ENCODE measurements around the gene LRRC18.

Gene LRRC18

GRCh38 chr10:48938990-48939536 is 577 bp downstream of the LRRC18 start:
- H3K36me3 Mint-ChIP-seq (ENCODE audit: low read depth), result peaks cover 90% of the 10 kb centered on the region
- no peaks in the 10 kb centered on the region for H3K4me1 Mint-ChIP-seq (ENCODE audit: low read depth)
- H3K27me3 Mint-ChIP-seq, result no peaks in the 10 kb centered on the region
- intact Hi-C loops (cut with micrococcal nuclease), result no loop called here
- H3K4me3 Mint-ChIP-seq, result no peak overlapping the region
- H3K27ac Mint-ChIP-seq, result no peak overlapping the region
- no peaks in the 10 kb centered on the region for H3K9me3 Mint-ChIP-seq

- Mint-ChIP-seq H3K4me1 (ENCODE audit: low read depth) (no peaks in the 10 kb centered on the region), H3K9me3 (no peaks in the 10 kb centered on the region), H3K4me3 (no peak overlapping the region), H3K27ac (no peak overlapping the region), H3K27me3 (no peaks in the 10 kb centered on the region), H3K36me3 (ENCODE audit: low read depth) (peaks cover 90% of the 10 kb centered on the region)
- intact Hi-C loops (cut with micrococcal nuclease), result no loop called here
Measured at GRCh38 chr10:48938281-48938680, 1.4 kb downstream of the LRRC18 start.

GRCh38 chr10:48937796-48938195 is 1.8 kb downstream of the LRRC18 start:
- Mint-ChIP-seq H3K4me3 (no peak overlapping the region), H3K9me3 (no peaks in the 10 kb centered on the region), H3K4me1 (ENCODE audit: low read depth) (peaks cover under 1% of the 10 kb centered on the region), H3K27me3 (no peaks in the 10 kb centered on the region), H3K27ac (no peak overlapping the region), H3K36me3 (ENCODE audit: low read depth) (peaks cover 90% of the 10 kb centered on the region)
- intact Hi-C loops (cut with micrococcal nuclease), result no loop called here

DNA sequence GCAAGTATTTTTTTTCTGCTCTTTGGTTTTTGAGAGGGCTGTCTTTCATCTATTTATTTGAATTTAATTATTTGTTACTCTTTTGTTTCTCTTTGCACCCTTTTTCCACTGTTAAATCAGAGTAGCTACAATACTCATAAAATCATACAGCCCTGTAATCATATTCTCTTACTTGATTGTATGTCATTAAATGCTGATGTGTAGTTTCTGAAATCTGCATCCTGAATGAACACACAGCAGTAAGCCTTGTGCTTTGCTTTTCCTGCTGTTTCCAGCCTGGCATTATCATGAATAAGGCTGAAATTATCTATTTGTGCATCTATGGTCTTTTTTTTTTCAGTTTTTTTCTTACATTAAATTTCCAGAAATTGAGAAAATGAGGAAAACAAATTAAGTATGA is 4.1 kb downstream of the LRRC18 start:
- intact Hi-C loops (cut with micrococcal nuclease), result no loop called here
- H3K4me1 Mint-ChIP-seq (ENCODE audit: low read depth), result peaks cover 6% of the 10 kb centered on the region
- no peaks in the 10 kb centered on the region for H3K9me3 Mint-ChIP-seq
- no peak overlapping the region for H3K27ac Mint-ChIP-seq
- H3K27me3 Mint-ChIP-seq, result no peaks in the 10 kb centered on the region
- peaks cover 90% of the 10 kb centered on the region for H3K36me3 Mint-ChIP-seq (ENCODE audit: low read depth)
- H3K4me3 Mint-ChIP-seq, result no peak overlapping the region

DNA sequence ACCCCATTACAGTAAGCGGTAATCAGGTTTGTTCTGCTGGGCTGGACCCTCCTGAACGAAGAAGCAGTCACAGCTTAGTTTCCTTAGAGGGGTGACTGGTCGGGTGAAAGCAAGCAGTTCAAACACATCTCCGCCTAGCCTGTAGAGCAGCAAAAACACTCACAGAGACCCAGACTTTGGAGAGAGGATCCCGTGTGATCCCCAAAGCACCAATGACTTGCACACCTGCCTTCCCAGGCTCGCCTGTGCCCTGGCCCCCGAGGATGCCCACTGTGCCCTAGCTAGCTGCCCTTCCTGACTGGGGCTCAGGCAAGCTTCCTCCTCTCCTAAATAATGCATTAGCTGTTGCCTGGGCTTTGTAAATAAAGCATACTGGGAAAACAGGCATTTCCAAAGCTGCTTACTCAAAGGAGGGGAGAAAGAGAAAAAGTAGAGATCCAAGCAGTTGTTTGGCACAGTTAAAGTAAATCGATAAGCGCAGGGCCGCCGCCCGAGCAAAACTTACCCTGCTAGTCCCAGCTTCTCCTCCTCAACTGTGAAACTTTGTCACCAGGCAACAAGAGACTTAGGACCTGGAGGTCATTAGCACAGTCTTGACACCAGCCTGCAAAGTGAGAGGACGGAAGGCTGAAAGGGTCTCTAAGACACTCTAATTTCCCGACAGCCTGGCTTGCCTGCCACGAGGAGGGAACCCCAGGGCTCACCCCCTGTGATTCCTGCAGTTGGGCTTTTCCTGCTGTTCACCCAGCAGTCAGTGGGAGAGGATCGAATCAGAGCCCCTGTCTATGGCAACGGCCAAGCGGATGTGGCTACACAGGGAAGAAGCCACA is 4.8 kb downstream of the LRRC18 start:
- no peak overlapping the region for H3K4me3 Mint-ChIP-seq
- no peaks in the 10 kb centered on the region for H3K9me3 Mint-ChIP-seq
- H3K36me3 Mint-ChIP-seq (ENCODE audit: low read depth), result peaks cover 90% of the 10 kb centered on the region
- H3K27ac Mint-ChIP-seq, result no peak overlapping the region
- no peaks in the 10 kb centered on the region for H3K27me3 Mint-ChIP-seq
- H3K4me1 Mint-ChIP-seq (ENCODE audit: low read depth), result peaks cover 12% of the 10 kb centered on the region
- intact Hi-C loops (cut with micrococcal nuclease), result no loop called here

DNA sequence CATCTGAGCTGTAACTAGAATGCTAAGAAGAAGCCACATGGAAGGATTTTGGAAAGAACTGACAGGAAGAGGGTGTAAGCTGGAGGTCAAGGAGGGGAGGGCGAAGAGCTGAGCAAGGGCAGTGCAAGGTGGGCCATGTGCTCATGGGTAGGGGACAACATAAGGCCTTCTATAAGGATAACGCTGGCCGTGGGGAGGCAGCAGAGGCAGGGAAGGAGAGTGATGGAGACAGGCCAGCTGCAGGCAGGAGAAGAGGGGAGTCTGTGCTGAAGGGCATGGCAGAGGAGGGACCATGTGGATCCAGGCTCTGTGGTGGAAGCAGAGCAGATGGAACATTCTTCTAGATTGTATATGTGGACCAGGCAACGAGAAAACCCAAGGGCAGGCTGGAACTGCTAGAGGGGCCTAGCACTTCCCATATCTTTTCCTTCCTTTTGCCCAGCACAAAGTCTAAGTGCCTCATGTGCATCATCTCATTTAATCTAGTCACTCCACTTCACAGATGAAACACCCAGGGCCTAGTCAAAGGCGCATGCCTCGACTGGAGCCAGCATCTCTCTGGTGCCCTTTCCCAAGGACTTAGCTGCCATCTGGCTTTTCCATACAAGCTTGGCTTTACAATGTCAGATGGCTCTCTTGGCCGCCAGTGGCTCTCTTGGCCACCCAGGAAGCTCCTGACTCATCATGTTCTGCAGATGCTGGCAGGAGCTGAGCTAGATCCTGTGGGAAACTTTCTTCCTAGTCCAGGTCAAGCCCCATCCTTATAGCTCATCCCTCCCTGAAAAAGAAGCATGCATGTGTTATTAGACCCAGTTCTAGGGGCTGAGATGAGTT is 6.6 kb downstream of the LRRC18 start:
- H3K36me3 Mint-ChIP-seq (ENCODE audit: low read depth), result peaks cover 90% of the 10 kb centered on the region
- intact Hi-C loops (cut with micrococcal nuclease), result no loop called here
- no peak overlapping the region for H3K4me3 Mint-ChIP-seq
- H3K4me1 Mint-ChIP-seq (ENCODE audit: low read depth), result peaks cover 23% of the 10 kb centered on the region
- H3K27me3 Mint-ChIP-seq, result no peaks in the 10 kb centered on the region
- H3K27ac Mint-ChIP-seq, result peak overlapping the region; percentile 2
- no peaks in the 10 kb centered on the region for H3K9me3 Mint-ChIP-seq

DNA sequence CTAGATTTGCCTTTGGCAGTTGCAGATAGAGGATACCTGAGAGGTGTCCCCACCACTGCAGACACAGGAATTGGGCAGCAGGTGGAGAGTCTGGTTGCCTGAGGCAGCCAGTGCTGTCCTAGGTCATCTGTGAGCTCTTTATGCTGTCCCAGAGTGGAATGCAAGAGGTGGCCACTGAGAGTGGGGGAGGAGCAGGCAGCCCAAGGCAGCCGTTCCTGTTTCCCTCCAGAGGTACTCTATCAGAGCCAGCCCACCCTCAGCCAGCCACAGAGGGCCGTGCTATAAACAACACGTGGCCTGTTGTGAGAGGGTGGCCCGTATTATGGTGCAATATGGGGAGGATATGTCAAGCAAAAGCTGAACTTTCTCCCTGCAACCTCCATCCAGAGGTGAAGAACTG is 8.5 kb downstream of the LRRC18 start:
- no peaks in the 10 kb centered on the region for H3K27me3 Mint-ChIP-seq
- peaks cover 29% of the 10 kb centered on the region for H3K4me1 Mint-ChIP-seq (ENCODE audit: low read depth)
- H3K27ac Mint-ChIP-seq, result no peak overlapping the region
- no peak overlapping the region for H3K4me3 Mint-ChIP-seq
- peaks cover 92% of the 10 kb centered on the region for H3K36me3 Mint-ChIP-seq (ENCODE audit: low read depth)
- intact Hi-C loops (cut with micrococcal nuclease), result no loop called here
- H3K9me3 Mint-ChIP-seq, result no peaks in the 10 kb centered on the region

- Mint-ChIP-seq H3K4me3 (no peak overlapping the region), H3K27me3 (no peaks in the 10 kb centered on the region), H3K9me3 (no peaks in the 10 kb centered on the region), H3K27ac (no peak overlapping the region), H3K36me3 (ENCODE audit: low read depth) (peaks cover 97% of the 10 kb centered on the region), H3K4me1 (ENCODE audit: low read depth) (peaks cover 45% of the 10 kb centered on the region)
- intact Hi-C loops (cut with micrococcal nuclease), result no loop called here
Measured at GRCh38 chr10:48929413-48929990, 10.1 kb downstream of the LRRC18 start.

- H3K27ac Mint-ChIP-seq, result no peak overlapping the region
- H3K4me1 Mint-ChIP-seq (ENCODE audit: low read depth), result peaks cover 50% of the 10 kb centered on the region
- no peaks in the 10 kb centered on the region for H3K9me3 Mint-ChIP-seq
Measured at GRCh38 chr10:48926764-48927540, 12.7 kb downstream of the LRRC18 start.

GRCh38 chr10:48926255-48926654 is 13.4 kb downstream of the LRRC18 start:
- peaks cover 50% of the 10 kb centered on the region for H3K4me1 Mint-ChIP-seq (ENCODE audit: low read depth)
- no peaks in the 10 kb centered on the region for H3K9me3 Mint-ChIP-seq
- H3K36me3 Mint-ChIP-seq (ENCODE audit: low read depth), result peaks cover 93% of the 10 kb centered on the region
- no peak overlapping the region for H3K4me3 Mint-ChIP-seq
- H3K27ac Mint-ChIP-seq, result no peak overlapping the region
- no peaks in the 10 kb centered on the region for H3K27me3 Mint-ChIP-seq
- intact Hi-C loops (cut with micrococcal nuclease), result no loop called here

More at GRCh38 chr10:48926764-48927540, 12.7 kb downstream of the LRRC18 start:
- intact Hi-C loops (cut with micrococcal nuclease), result no loop called here
- no peaks in the 10 kb centered on the region for H3K27me3 Mint-ChIP-seq
- H3K36me3 Mint-ChIP-seq (ENCODE audit: low read depth), result peaks cover 95% of the 10 kb centered on the region
- no peak overlapping the region for H3K4me3 Mint-ChIP-seq

GRCh38 chr10:48924988-48925387 is 14.7 kb downstream of the LRRC18 start:
- H3K27ac Mint-ChIP-seq, result no peak overlapping the region
- H3K36me3 Mint-ChIP-seq (ENCODE audit: low read depth), result peaks cover 88% of the 10 kb centered on the region
- H3K4me1 Mint-ChIP-seq (ENCODE audit: low read depth), result peaks cover 45% of the 10 kb centered on the region
- intact Hi-C loops (cut with micrococcal nuclease), result no loop called here
- H3K27me3 Mint-ChIP-seq, result no peaks in the 10 kb centered on the region
- no peaks in the 10 kb centered on the region for H3K9me3 Mint-ChIP-seq
- H3K4me3 Mint-ChIP-seq, result no peak overlapping the region

- intact Hi-C loops (cut with micrococcal nuclease), result no loop called here
- no peaks in the 10 kb centered on the region for H3K9me3 Mint-ChIP-seq
- H3K4me1 Mint-ChIP-seq (ENCODE audit: low read depth), result peaks cover 38% of the 10 kb centered on the region
- H3K4me3 Mint-ChIP-seq, result no peak overlapping the region
- H3K27me3 Mint-ChIP-seq, result no peaks in the 10 kb centered on the region
- H3K27ac Mint-ChIP-seq, result peak overlapping the region; percentile 22
- peaks cover 88% of the 10 kb centered on the region for H3K36me3 Mint-ChIP-seq (ENCODE audit: low read depth)
Measured at GRCh38 chr10:48923748-48924147, 15.9 kb downstream of the LRRC18 start.

DNA sequence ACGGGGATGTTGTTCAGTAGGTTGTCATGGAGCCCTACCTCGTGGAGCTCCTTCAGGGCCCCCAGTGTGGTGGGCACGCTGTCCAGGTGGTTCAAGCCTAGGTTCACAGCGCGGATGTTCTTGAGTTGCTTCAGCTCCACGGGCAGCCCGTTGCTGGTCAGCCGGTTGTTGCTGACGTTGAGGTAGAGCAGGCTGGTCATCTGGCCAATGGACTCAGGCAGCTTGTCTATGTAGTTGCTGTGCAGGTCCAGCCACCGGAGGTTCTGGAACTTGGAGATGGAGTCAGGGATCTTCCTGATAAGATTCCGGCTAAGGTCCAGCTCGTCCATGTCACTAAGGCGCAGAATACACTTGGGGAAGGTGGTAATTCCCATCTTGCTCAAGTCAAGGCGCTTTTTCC is 26.0 kb downstream of the LRRC18 start:
- intact Hi-C loops (cut with micrococcal nuclease), result no loop called here
- H3K27me3 Mint-ChIP-seq, result no peaks in the 10 kb centered on the region

More for the DNA sequence above, 26.0 kb downstream of the LRRC18 start:
- peaks cover 98% of the 10 kb centered on the region for H3K36me3 Mint-ChIP-seq (ENCODE audit: low read depth)
- no peaks in the 10 kb centered on the region for H3K9me3 Mint-ChIP-seq
- H3K4me3 Mint-ChIP-seq, result no peak overlapping the region
- H3K27ac Mint-ChIP-seq, result peak overlapping the region; percentile 26
- H3K4me1 Mint-ChIP-seq (ENCODE audit: low read depth), result peaks cover 37% of the 10 kb centered on the region

All from dendritic cell treated with granulocyte-macrophage colony-stimulating factor and Interleukin-4, amounts not matched to agents 40 ng/mL and 50 ng/mL, for 4 days (primary cell).